HG03565 (cell line): ENCODE data around the gene GPR137B.
A peak's percentile ranks its signal among the peaks of the same experiment; 100 is the strongest.
"Not testable (repeated sequence)": the region's sequence is repeated elsewhere in the genome, so short reads cannot be mapped to it uniquely, and the experiment has no call there.

Experiments used
- ATAC-seq: cut with Tn5 transposase; IDR thresholded peaks from one replicate; pipeline ENCODE4 v1.9.1; 2021; ENCODE audit warnings: mild to moderate bottlenecking, moderate library complexity; ENCODE audit not compliant: unreplicated experiment

Gene GPR137B

GRCh38 chr1:236159704-236160539 is 17.6 kb downstream of the GPR137B start:
- peak; percentile 34 for ATAC-seq

GRCh38 chr1:236160540-236161127 is 18.3 kb downstream of the GPR137B start:
- no peak for ATAC-seq

DNA sequence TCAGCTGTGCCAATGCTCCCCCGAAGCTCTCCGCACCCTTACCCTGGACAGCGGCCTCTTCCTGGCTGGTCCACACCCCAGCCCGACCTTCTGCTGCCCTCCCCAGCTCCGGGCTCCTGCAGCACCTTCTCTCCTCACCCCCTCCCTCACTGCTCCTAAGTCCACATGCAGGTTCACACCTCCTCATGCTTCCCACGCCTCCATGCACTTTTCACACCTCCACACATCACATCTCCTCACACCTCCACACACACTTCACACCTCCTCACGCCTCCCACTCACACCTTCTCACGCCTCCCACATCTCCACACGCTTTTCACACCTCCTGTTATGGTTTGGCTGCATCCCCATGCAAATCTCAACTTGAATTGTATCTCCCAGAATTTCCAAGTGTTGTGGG is 18.9 kb downstream of the GPR137B start:
- ATAC-seq = no peak

DNA sequence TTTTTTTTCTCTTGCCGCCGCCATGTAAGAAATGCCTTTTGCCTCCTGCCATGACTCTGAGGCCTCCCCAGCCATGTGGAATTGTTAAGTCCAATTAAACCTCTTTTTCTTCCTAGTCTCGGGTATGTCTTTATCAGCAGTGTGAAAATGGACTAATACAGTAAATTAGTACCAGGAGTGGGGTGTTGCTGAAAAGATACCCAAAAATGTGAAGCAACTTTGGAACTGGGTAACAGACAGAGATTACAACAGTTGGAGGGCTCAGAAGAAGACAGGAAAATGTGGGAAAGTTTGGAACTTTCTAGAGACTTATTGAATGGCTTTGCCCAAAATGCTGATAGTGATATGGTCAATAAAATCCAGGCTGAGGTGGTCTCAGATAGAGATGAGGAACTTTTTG is 19.4 kb downstream of the GPR137B start:
- ATAC-seq = not testable (repeated sequence)

GRCh38 chr1:236163463-236164153 is 21.3 kb downstream of the GPR137B start:
- no peak for ATAC-seq

DNA sequence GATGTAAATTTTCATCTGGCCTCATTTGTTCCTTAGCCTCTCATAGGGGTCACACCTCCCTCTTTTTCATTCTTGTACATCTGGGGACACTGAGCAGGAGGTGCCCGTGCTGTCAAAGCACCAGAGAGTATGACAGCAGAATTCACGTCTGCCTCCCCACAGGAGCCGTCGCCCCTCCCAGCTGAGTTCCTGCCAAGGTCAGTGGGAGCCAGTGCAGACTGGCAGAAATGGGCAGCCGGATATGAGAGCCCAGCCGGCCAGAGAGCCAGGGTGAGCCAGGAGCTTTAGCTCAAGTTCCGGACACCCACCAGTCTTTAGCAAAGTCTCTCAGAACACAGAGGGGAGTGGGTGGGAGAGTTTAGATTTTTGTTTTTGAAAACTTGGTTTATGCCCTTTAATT is 21.9 kb downstream of the GPR137B start:
- no peak for ATAC-seq

GRCh38 chr1:236165238-236165981 is 23.1 kb downstream of the GPR137B start:
- ATAC-seq = no peak

- no peak for ATAC-seq
These were observed 23.7 kb downstream of the GPR137B start for GRCh38 chr1:236166041-236166440.

- ATAC-seq = no peak
These were observed 24.8 kb downstream of the GPR137B start for GRCh38 chr1:236167154-236167553.

- ATAC-seq = no peak
These were observed 25.2 kb downstream of the GPR137B start for GRCh38 chr1:236167578-236167977.

- no peak for ATAC-seq
These were observed 26.5 kb downstream of the GPR137B start for GRCh38 chr1:236168716-236169429.

DNA sequence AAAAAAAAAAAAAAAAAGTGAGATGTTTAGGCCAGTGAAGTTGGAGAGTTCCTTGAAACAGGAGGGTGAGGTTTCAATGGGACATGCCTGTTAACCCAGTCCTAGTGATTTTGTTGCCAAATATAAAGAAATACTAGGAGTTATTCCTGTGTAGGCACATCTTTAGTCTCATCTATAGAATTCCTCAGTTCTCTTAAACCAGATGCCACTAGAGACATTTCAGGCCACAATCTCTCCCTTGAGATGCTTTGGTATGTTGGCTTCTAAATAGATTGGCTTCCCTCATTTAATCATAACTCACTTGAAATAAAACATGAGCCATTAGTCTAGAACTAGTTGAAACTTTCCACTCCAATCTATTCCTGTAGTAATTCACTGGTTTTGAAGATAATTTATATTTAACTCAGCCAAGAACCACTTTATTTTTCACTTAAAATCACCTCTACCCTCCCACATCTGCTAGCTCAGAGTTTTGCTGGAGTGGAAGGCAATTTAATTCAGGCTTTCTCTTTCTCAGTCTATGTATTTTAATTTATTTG is 29.8 kb downstream of the GPR137B start:
- no peak for ATAC-seq

DNA sequence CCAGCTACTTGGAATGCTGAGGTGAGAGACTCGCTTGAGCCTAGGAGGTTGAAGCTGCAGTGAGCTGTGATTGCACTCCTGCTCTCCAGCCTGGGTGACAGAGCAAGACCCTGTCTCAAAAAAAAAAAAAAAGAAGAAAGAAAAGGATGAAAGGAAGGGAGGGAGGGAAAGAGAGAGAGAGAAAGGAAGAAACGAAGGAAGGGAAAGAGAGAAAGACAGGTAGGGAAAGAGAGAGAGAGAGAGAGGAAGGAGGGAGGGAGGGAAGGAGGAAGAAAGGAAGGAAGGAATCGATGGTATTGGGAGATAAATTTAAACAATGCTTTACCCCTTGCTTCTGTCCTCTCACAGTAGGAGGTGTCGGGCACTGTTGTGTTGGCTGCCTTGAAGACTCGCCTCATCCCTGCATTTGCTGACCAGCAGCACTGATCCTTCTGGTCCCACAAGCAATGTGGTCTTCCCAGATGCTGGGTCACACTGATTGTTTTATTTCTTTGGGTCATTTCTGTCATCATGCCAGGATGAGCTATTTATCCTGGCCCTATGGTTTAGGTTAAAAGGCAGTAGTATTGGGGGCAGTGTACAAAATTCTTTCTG is 30.9 kb downstream of the GPR137B start:
- ATAC-seq = no peak

DNA sequence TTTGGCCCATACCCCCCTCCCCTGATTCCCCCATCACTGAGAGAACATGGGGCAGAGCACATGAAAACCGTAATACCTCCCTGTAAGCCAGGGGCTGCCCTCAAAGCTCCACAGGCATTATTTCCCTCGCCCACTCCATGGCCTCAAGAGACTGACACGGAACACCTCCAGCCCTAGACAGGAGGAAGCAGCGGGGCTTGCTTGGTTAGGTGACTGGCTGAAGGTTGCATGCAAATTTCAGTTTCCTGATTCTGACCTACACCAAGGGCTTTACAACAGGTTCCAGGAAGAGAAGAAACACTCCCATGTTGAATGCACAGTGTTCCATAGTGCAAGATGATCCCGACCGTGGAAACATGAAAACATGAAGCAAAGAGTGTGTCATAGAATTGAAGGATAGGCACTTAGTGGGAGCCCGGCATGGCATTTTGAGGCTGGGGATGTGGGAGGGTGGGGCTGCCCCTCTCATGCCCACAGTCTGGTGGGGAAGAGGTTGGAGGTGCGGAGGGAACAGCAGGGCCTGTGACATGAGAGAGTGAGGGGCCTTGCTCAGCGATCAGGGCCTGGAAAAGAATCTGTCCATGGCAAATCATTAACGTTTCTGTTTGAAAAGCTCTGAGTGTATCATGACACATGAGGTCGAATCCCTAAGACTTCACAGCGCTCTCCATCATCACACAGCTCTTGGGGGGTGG is 33.5 kb downstream of the GPR137B start:
- ATAC-seq = peak; percentile 60

GRCh38 chr1:236176337-236177336 is 34.3 kb downstream of the GPR137B start:
- ATAC-seq = no peak

- ATAC-seq = no peak
These were observed 37.3 kb downstream of the GPR137B start for GRCh38 chr1:236179634-236180033.

- no peak for ATAC-seq
These were observed 38.7 kb downstream of the GPR137B start for GRCh38 chr1:236181059-236181458.

- no peak for ATAC-seq
These were observed 43.3 kb downstream of the GPR137B start for GRCh38 chr1:236185687-236186086.
